Left ventricle myocardium inferior (tissue), 1 donor: Measurements from ENCODE around the gene PKNOX2. TPM values are rescaled to one million over a fixed set of nuclear protein-coding genes. Genes with fewer than 3 reads are reported as not detected.

Source experiments
- DNase-seq: peaks from one replicate; pipeline ENCODE4 v3.0.0-alpha.2; 2020
- H3K27ac ChIP-seq: fragments of 200-600 bp; replicated peaks from 2 replicates; pipeline ENCODE4 v1.8.0; 2021
- H3K27me3 ChIP-seq: fragments of 200-600 bp; 2 replicates; pipeline ENCODE4 v1.8.0; 2021; ENCODE audit warnings: low read depth
- H3K36me3 ChIP-seq: fragments of 200-600 bp; 2 replicates; pipeline ENCODE4 v1.8.0; 2021
- H3K4me1 ChIP-seq: fragments of 200-600 bp; 2 replicates; pipeline ENCODE4 v1.8.0; 2021
- H3K4me3 ChIP-seq: fragments of 200-600 bp; 2 replicates; pipeline ENCODE4 v1.8.0; 2021; ENCODE audit warnings: mild to moderate bottlenecking, moderate library complexity
- H3K9me3 ChIP-seq: fragments of 200-600 bp; replicated peaks from 2 replicates; pipeline ENCODE4 v1.8.0; 2021
- CTCF ChIP-seq: fragments of 200-600 bp; IDR thresholded peaks from 2 replicates; pipeline ENCODE4 v1.8.0; 2021; ENCODE audit warnings: antibody characterized with exemption, mild to moderate bottlenecking, borderline replicate concordance
- intact Hi-C: fragments of 100-400 bp; cut with micrococcal nuclease; formaldehyde crosslinking; loops from one replicate; pipeline ENCODE4 v1.11.0; 2022
- total RNA-seq: library from RNA; stranded (reverse); fragmentation: NEBNext Ultra II Directional; extraction: Animal tissue kit (Norgen Biotek cat#: 25700); gene quantifications from one replicate; pipeline ENCODE4 v1.2.1, GENCODE V29; 2021
- donor health status: DM: no; HTN: yes; CAD: no; lungs with severe emphysema.

PKNOX2 gene
- total RNA-seq, 1 donor from 2014 or later: 6.2 TPM

GRCh38 chr11:125382822-125383221 is 218.3 kb downstream of the PKNOX2 start:
- H3K27ac ChIP-seq: no peak overlapping the region

GRCh38 chr11:125384825-125385224 is 220.3 kb downstream of the PKNOX2 start:
- no peaks in the 10 kb centered on the region for H3K9me3 ChIP-seq
- no peak overlapping the region for H3K4me3 ChIP-seq
- no peak for DNase-seq
- no peaks in the 10 kb centered on the region for H3K36me3 ChIP-seq
- no peak overlapping the region for H3K27ac ChIP-seq
- H3K27me3 ChIP-seq: no peaks in the 10 kb centered on the region
- H3K4me1 ChIP-seq: no peaks in the 10 kb centered on the region
- intact Hi-C loops: no loop called here
- no peak for TF ChIP-seq CTCF

More at GRCh38 chr11:125382822-125383221, 218.3 kb downstream of the PKNOX2 start:
- no peaks in the 10 kb centered on the region for H3K36me3 ChIP-seq
- H3K9me3 ChIP-seq: no peaks in the 10 kb centered on the region
- intact Hi-C loops: no loop called here
- peaks cover 7% of the 10 kb centered on the region for H3K4me1 ChIP-seq
- no peak for DNase-seq
- H3K27me3 ChIP-seq: no peaks in the 10 kb centered on the region
- TF ChIP-seq CTCF: no peak
- H3K4me3 ChIP-seq: no peak overlapping the region

DNA sequence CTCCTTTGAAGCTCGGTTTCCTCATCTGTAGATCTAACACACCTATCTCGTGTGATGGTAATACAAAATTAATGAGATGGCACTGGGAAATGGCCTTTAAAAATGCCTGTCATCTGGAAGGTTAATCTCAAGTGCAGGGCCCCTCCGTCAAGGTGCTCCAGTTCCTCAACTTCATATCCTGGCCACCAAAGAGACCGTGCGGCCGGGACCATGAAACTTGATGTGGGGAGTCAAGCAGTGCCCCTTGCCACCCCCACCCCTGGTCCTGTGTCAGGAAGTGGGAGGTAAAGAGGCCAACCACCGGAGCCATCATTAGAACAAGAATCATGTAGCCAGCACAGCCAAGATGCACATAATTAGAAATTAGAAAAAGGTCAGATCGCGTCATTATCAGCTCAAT is 223.3 kb downstream of the PKNOX2 start:
- no peak for DNase-seq
- H3K27ac ChIP-seq: no peak overlapping the region
- intact Hi-C loops: no loop called here
- H3K27me3 ChIP-seq: no peaks in the 10 kb centered on the region
- H3K9me3 ChIP-seq: no peaks in the 10 kb centered on the region
- H3K36me3 ChIP-seq: no peaks in the 10 kb centered on the region
- peaks cover 12% of the 10 kb centered on the region for H3K4me1 ChIP-seq
- TF ChIP-seq CTCF: no peak
- no peak overlapping the region for H3K4me3 ChIP-seq

GRCh38 chr11:125388611-125389010 is 224.1 kb downstream of the PKNOX2 start:
- H3K4me3 ChIP-seq: no peak overlapping the region
- no peak for TF ChIP-seq CTCF
- no peaks in the 10 kb centered on the region for H3K36me3 ChIP-seq
- no peak for DNase-seq
- no peaks in the 10 kb centered on the region for H3K9me3 ChIP-seq
- intact Hi-C loops: no loop called here
- H3K4me1 ChIP-seq: peaks cover 12% of the 10 kb centered on the region
- H3K27ac ChIP-seq: no peak overlapping the region
- no peaks in the 10 kb centered on the region for H3K27me3 ChIP-seq

DNA sequence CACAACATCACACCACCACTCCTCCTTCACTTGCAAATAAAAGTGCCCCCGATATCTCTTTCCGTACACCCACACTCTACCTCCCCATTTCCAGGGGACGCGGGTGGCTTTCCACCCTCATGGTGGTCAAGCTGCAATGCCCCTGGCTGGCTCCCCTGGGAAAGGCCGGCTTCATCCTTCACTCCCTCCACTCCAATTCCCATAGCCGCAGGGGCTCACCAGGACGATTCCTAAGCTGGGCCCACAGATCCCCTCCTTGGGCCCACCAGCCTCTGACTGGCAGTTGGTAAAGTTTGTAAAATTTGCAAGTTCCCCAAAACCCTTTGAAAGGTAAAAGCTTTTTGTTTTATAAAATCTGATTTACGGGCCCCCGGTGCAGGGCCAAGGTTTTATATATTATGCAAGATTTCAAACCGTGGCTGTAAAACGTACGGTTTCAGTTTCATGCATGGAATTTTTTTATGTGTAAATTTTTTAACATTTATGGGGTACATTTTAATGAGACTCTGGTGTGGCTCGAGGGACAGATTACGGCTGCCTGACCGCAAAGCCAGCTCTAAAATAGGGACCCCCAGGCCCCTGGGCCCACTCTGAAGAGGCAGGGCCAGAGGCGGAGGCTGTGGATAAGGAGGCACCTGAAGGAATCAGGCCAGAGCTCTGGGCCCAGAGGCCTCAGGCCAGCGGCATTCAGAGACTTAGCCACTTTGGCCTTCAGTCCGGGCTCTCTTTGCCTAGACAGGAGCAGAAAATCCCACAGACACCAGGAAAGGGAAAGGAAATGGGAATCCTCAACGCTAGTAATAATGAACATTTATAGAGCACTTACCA is 225.0 kb downstream of the PKNOX2 start:
- no peaks in the 10 kb centered on the region for H3K9me3 ChIP-seq
- H3K27ac ChIP-seq: no peak overlapping the region
- intact Hi-C loops: no loop called here
- H3K36me3 ChIP-seq: no peaks in the 10 kb centered on the region
- TF ChIP-seq CTCF: no peak
- DNase-seq: no peak
- peaks cover 12% of the 10 kb centered on the region for H3K4me1 ChIP-seq
- no peaks in the 10 kb centered on the region for H3K27me3 ChIP-seq
- H3K4me3 ChIP-seq: no peak overlapping the region
